HUDEP-2 (cell line): ENCODE results near the gene VCAN.
"Not testable (repeated sequence)": the region's sequence is repeated elsewhere in the genome, so short reads cannot be mapped to it uniquely, and the experiment has no call there.

ENCODE experiments used
- DNase-seq, 76 experiments: peaks; one replicate each; lab custom pipeline; 2025; ENCODE audit not compliant: unreplicated experiment in 76 of 76; lab: John Stamatoyannopoulos, UW

The VCAN gene

GRCh38 chr5:83471405-83472212, at the start of gene VCAN:
Gene VCAN (plus strand): TSS chr5:83471744. CDS start chr5:83483519, 11,775 bp downstream.
- peak in 3 of 76 experiments; percentile 4 to 8 (median 5) for DNase-seq

GRCh38 chr5:83422284-83422683, 49.3 kb upstream of the VCAN start:
- no peak for DNase-seq

GRCh38 chr5:83426855-83427254, 44.7 kb upstream of the VCAN start:
- no peak for DNase-seq

GRCh38 chr5:83428126-83428525, 43.4 kb upstream of the VCAN start:
- DNase-seq, result no peak

GRCh38 chr5:83428890-83429289, 42.7 kb upstream of the VCAN start:
- DNase-seq, result no peak

- peak in 55 of 76 experiments; percentile 0 to 68 (median 22) for DNase-seq
These were observed 41.2 kb upstream of the VCAN start for GRCh38 chr5:83430130-83431010.

GRCh38 chr5:83433891-83434290, 37.7 kb upstream of the VCAN start:
- DNase-seq, result no peak

GRCh38 chr5:83434946-83435345, 36.6 kb upstream of the VCAN start:
- DNase-seq, result no peak

- no peak for DNase-seq
These were observed 35.3 kb upstream of the VCAN start for GRCh38 chr5:83436276-83436675.

GRCh38 chr5:83437697-83438096, 33.8 kb upstream of the VCAN start:
- DNase-seq, result not testable (repeated sequence)

- no peak for DNase-seq
These were observed 30.7 kb upstream of the VCAN start for GRCh38 chr5:83440826-83441225.

- no peak for DNase-seq
These were observed 29.8 kb upstream of the VCAN start for GRCh38 chr5:83441747-83442146.

GRCh38 chr5:83443534-83443933, 28.0 kb upstream of the VCAN start:
- DNase-seq, result no peak

- no peak for DNase-seq
These were observed 27.1 kb upstream of the VCAN start for GRCh38 chr5:83444445-83444844.

GRCh38 chr5:83446253-83446947, 25.1 kb upstream of the VCAN start:
- DNase-seq, result no peak

- no peak for DNase-seq
These were observed 24.0 kb upstream of the VCAN start for GRCh38 chr5:83447533-83447932.

GRCh38 chr5:83450183-83450966, 21.2 kb upstream of the VCAN start:
- no peak for DNase-seq

- DNase-seq, result no peak
These were observed 20.6 kb upstream of the VCAN start for GRCh38 chr5:83450967-83451248.

GRCh38 chr5:83451955-83452354, 19.6 kb upstream of the VCAN start:
- DNase-seq, result no peak

GRCh38 chr5:83453937-83454336, 17.6 kb upstream of the VCAN start:
- no peak for DNase-seq

GRCh38 chr5:83464261-83464660, 7.3 kb upstream of the VCAN start:
- no peak for DNase-seq
